WERI-Rb-1 (cell line): ENCODE data around the gene TNFRSF8.

Experiments
- DNase-seq: peaks from one replicate; pipeline ENCODE4 v3.0.0-alpha.2; 2020
- H3K27ac ChIP-seq: fragments of 250-450 bp; sonication (Bioruptor Pico); 2 replicates; pipeline ENCODE4 v1.5.1; 2020; ENCODE audit warnings: mild to moderate bottlenecking, moderate library complexity
- H3K27me3 ChIP-seq: fragments of 250-450 bp; sonication (Bioruptor Pico); 2 replicates; pipeline ENCODE4 v1.5.1; 2021; ENCODE audit warnings: mild to moderate bottlenecking, low read depth, moderate library complexity; ENCODE audit not compliant: insufficient read depth, severe bottlenecking
- H3K36me3 ChIP-seq: fragments of 250-450 bp; sonication (Bioruptor Pico); 2 replicates; pipeline ENCODE4 v1.5.1; 2020; ENCODE audit warnings: mild to moderate bottlenecking, moderate library complexity
- H3K4me3 ChIP-seq: 2 replicates; pipeline ENCODE4 v1.5.1; 2011; ENCODE audit warnings: low read depth, mild to moderate bottlenecking, control low read depth, low read length
- H3K9me3 ChIP-seq: fragments of 250-450 bp; sonication (Bioruptor Pico); 2 replicates; pipeline ENCODE4 v1.5.1; 2021; ENCODE audit warnings: mild to moderate bottlenecking, moderate library complexity; ENCODE audit not compliant: severe bottlenecking
- CTCF ChIP-seq: IDR thresholded peaks from 2 replicates; pipeline ENCODE4 v1.5.1; 2011; ENCODE audit warnings: low read depth, mild to moderate bottlenecking, control low read depth, inconsistent platforms, low read length

The TNFRSF8 gene

GRCh38 chr1:12172042-12172851 is 109.1 kb downstream of the TNFRSF8 start:
- H3K27me3 ChIP-seq, result peaks cover 50% of the 10 kb centered on the region
- no peak overlapping the region for H3K27ac ChIP-seq
- no peaks in the 10 kb centered on the region for H3K36me3 ChIP-seq
- DNase-seq, result no peak
- TF ChIP-seq CTCF, result no peak
- no peaks in the 10 kb centered on the region for H3K9me3 ChIP-seq
- H3K4me3 ChIP-seq, result no peak overlapping the region

- no peak overlapping the region for H3K4me3 ChIP-seq
- no peak for TF ChIP-seq CTCF
- H3K36me3 ChIP-seq, result no peaks in the 10 kb centered on the region
- no peak overlapping the region for H3K27ac ChIP-seq
- DNase-seq, result no peak
- no peaks in the 10 kb centered on the region for H3K9me3 ChIP-seq
- H3K27me3 ChIP-seq, result peaks cover 44% of the 10 kb centered on the region
Measured at GRCh38 chr1:12173041-12173509, 110.0 kb downstream of the TNFRSF8 start.

- no peak for TF ChIP-seq CTCF
- H3K27ac ChIP-seq, result no peak overlapping the region
- no peaks in the 10 kb centered on the region for H3K9me3 ChIP-seq
- peaks cover 44% of the 10 kb centered on the region for H3K27me3 ChIP-seq
- no peak overlapping the region for H3K4me3 ChIP-seq
- H3K36me3 ChIP-seq, result no peaks in the 10 kb centered on the region
- DNase-seq, result no peak
Measured at GRCh38 chr1:12173631-12174121, 110.6 kb downstream of the TNFRSF8 start.

DNA sequence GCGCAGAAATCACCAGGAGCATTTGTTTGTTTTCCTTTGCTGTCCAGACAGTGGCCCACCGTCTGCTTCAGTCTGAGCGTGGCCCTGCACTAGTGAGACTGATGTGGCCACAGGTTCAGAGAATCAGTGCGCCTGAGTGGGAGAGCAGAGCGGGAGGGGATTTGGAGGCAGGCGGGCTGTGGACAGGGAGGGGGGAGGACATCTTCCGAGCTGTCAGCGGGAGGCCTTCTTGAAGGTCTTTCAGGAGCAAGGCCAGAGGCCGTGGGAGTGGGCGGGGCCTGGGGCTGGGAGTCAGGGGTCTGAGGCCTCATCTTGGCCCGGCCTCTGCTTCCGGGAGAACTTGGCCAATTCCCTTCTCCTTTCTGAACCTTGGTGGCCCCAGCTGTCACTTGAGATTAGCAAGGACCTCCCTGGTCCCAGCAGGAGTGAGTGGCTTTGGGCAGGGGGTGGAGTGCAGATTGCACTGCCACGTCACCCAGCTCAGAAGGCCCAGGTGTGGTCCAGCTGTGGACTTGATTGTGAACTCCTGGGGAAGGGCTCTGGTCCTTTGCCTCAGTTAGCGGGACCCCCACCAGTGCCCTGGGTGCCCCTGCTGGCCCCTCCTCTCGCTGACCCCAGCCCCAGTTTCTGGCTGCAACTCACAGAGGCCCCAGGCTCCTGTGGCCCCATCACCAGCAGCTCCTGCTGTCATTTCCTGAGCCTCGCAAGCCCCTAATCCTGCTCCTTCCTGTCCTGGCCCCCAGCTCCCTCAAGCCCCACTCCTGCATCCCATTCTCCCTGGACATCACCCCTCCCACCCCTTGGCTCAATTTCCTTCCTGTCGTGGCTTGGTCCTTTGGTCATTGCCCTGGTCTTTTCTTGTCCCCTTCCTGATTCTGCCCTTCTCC is 112.1 kb downstream of the TNFRSF8 start:
- no peak for TF ChIP-seq CTCF
- DNase-seq, result peak; percentile 16
- Histone ChIP-seq H3K27ac (no peak overlapping the region), H3K4me3 (no peak overlapping the region), H3K27me3 (peaks cover 45% of the 10 kb centered on the region), H3K36me3 (no peaks in the 10 kb centered on the region), H3K9me3 (no peaks in the 10 kb centered on the region)

DNA sequence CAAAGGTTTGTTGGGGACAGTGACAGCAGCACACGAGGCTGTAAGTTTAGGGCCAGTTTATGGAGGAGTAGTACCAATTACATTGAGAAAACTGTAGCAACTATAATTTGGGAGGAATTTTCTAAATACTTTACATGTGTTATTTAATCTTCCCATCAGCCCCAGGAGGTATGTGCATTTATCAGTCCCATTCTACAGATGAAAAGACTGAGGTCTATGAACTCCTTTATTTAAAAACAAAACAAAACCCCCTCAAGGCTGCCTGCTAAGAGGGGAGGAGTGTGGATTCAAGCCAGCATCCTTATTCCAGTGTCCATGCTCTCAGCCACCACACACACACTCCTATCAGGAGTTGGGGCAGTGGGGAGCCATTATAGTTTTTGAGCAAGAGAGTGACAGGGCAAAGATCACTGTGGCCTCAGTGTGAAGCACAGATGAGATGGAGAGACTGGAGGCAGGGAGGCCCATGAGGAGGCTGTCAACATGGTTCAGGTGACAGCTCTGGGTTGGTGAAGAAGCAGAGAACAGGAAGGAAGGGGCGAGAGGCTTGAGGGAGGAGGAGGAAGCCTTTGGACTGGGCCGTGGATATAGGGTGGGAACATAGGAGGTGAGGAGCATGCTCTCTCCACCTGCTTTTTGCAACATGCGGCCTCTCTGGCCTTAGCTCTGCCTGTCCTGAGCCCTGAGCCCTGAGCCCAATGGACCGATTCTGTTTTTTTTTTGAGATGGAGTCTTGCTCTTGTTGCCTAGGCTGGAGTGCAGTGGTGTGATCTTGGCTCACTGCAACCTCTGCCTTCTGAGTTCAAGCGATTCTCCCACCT is 113.4 kb downstream of the TNFRSF8 start:
- Histone ChIP-seq H3K4me3 (no peak overlapping the region), H3K36me3 (no peaks in the 10 kb centered on the region), H3K27ac (no peak overlapping the region), H3K27me3 (peaks cover 45% of the 10 kb centered on the region), H3K9me3 (no peaks in the 10 kb centered on the region)
- TF ChIP-seq CTCF, result no peak
- no peak for DNase-seq
